ENCODE results near the gene NR4A2.
"Not testable (repeated sequence)": the region's sequence is repeated elsewhere in the genome, so short reads cannot be mapped to it uniquely, and the experiment has no call there.

Gene NR4A2

GRCh38 chr2:156320486-156321098 is 11.9 kb downstream of the NR4A2 start:
- DNase-seq, result no peak

GRCh38 chr2:156319811-156320485 is 12.6 kb downstream of the NR4A2 start:
- DNase-seq, result no peak

GRCh38 chr2:156317631-156318030 is 14.9 kb downstream of the NR4A2 start:
- no peak for DNase-seq

GRCh38 chr2:156311976-156312375 is 20.5 kb downstream of the NR4A2 start:
- no peak for DNase-seq

GRCh38 chr2:156310773-156311172 is 21.7 kb downstream of the NR4A2 start:
- DNase-seq, result no peak

GRCh38 chr2:156309917-156310316 is 22.6 kb downstream of the NR4A2 start:
- DNase-seq, result no peak

GRCh38 chr2:156309167-156309566 is 23.4 kb downstream of the NR4A2 start:
- no peak for DNase-seq

- DNase-seq, result no peak
These were observed 25.7 kb downstream of the NR4A2 start for GRCh38 chr2:156306821-156307220.

GRCh38 chr2:156305121-156305520 is 27.4 kb downstream of the NR4A2 start:
- no peak for DNase-seq

- no peak for DNase-seq
These were observed 32.2 kb downstream of the NR4A2 start for GRCh38 chr2:156300337-156300736.

GRCh38 chr2:156294945-156295580 is 37.5 kb downstream of the NR4A2 start:
- DNase-seq, result no peak

- not testable (repeated sequence) for DNase-seq
These were observed 39.1 kb downstream of the NR4A2 start for GRCh38 chr2:156293382-156293781.

GRCh38 chr2:156279446-156280150 is 52.9 kb downstream of the NR4A2 start:
- no peak for DNase-seq

Measured in GF-D8 (cell line).